Measurements from ENCODE around the gene PRUNE2. TPM values are rescaled to one million over a fixed set of nuclear protein-coding genes. Genes with fewer than 3 reads are reported as not detected.
A peak's percentile ranks its signal among the peaks of the same experiment; 100 is the strongest.

The PRUNE2 gene
- polyA plus RNA-seq, 3 donors, result 0.72 to 1.8 (median 1.5) TPM

DNA sequence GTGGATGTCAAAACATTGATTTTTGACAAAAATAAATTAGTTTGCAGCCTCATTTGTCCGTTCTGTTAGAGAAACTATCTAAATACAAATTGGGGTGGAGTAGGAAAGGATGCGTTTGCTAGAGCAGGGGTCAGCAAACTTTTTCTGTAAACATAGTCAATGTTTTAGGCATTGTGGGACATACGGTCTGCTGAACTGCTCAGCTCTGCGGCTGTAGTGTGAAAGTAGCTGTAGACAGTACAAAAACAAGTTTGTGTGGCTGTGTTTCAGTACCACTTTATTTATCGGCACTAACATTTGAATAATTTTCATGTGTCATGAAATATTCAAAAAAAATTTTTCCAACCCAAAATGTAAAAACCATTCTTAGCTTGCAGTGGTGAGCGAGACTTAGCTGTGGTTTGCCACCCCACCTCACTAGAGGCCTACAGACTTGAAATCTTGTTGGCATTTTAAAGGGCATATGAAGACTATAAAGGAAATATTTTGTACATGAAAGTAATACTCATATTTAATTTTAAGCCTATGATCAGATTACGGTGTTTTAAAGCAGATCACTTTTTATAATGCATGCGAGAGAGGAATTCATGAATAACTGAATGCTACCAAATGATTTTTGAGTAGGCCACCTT lies 292.6 kb downstream of the PRUNE2 start:
- H4K20me1 ChIP-seq (ENCODE audit: insufficient read depth, low read length), result no peaks in the 10 kb centered on the region
- no peak overlapping the region for H2AFZ ChIP-seq (ENCODE audit: insufficient read depth, low read depth, low read length, poor library complexity, severe bottlenecking)
- TF ChIP-seq, protein P1, sequence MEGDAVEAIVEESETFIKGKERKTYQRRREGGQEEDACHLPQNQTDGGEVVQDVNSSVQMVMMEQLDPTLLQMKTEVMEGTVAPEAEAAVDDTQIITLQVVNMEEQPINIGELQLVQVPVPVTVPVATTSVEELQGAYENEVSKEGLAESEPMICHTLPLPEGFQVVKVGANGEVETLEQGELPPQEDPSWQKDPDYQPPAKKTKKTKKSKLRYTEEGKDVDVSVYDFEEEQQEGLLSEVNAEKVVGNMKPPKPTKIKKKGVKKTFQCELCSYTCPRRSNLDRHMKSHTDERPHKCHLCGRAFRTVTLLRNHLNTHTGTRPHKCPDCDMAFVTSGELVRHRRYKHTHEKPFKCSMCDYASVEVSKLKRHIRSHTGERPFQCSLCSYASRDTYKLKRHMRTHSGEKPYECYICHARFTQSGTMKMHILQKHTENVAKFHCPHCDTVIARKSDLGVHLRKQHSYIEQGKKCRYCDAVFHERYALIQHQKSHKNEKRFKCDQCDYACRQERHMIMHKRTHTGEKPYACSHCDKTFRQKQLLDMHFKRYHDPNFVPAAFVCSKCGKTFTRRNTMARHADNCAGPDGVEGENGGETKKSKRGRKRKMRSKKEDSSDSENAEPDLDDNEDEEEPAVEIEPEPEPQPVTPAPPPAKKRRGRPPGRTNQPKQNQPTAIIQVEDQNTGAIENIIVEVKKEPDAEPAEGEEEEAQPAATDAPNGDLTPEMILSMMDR (IDR thresholded peaks at IDR 0.05), result no peak
- H3K9ac ChIP-seq (ENCODE audit: insufficient read depth, low read length, poor library complexity, severe bottlenecking), result no peak overlapping the region
- no peak overlapping the region for H3K4me3 ChIP-seq (replicated peaks in 1 of 3; ENCODE audit: low read depth in 2 of 3, low read length in 3 of 3)
- peaks cover 47 to 56% of the 10 kb centered on the region in 2 donors for H3K4me1 ChIP-seq (ENCODE audit: control insufficient read depth in 1 of 2, insufficient read depth in 2 of 2, low read length in 2 of 2)
- H3K36me3 Mint-ChIP-seq, result peaks cover 0 to 2% of the 10 kb centered on the region in 2 donors
- intact Hi-C loops (cut with micrococcal nuclease), result no loop called here
- no peak overlapping the region for H3K4me2 ChIP-seq (replicated peaks; ENCODE audit: extremely low read depth, low read length, poor library complexity, severe bottlenecking)
- H3K4me3 Mint-ChIP-seq, result no peak overlapping the region
- no peak overlapping the region for H3K27ac Mint-ChIP-seq
- WGBS (ENCODE audit: insufficient coverage), result 100% methylated on average over 1 of the region's 8 CpGs
- H3K79me2 ChIP-seq (ENCODE audit: insufficient read depth, low read length), result no peaks in the 10 kb centered on the region
- no peaks in the 10 kb centered on the region for H3K27me3 ChIP-seq (ENCODE audit: control insufficient read depth in 2 of 2, insufficient read depth in 2 of 2, low read length in 2 of 2)
- no peaks in the 10 kb centered on the region for H3K9me3 ChIP-seq (replicated peaks in 1 of 2; ENCODE audit: control insufficient read depth in 1 of 2, insufficient read depth in 1 of 2, low read length in 2 of 2)
- no peaks in the 10 kb centered on the region for H3K36me3 ChIP-seq (replicated peaks in 1 of 2; ENCODE audit: control insufficient read depth in 1 of 2, insufficient read depth in 2 of 2, low read length in 2 of 2)
- no peak overlapping the region for H3K27ac ChIP-seq (ENCODE audit: low read depth in 1 of 2, low read length in 2 of 2)
- DNase-seq, result no peak
- peaks cover 56% of the 10 kb centered on the region for H3K4me1 Mint-ChIP-seq
- H3K9me3 Mint-ChIP-seq, result no peaks in the 10 kb centered on the region
- no peaks in the 10 kb centered on the region for H3K27me3 Mint-ChIP-seq (ENCODE audit: low read depth in 3 of 3)

DNA sequence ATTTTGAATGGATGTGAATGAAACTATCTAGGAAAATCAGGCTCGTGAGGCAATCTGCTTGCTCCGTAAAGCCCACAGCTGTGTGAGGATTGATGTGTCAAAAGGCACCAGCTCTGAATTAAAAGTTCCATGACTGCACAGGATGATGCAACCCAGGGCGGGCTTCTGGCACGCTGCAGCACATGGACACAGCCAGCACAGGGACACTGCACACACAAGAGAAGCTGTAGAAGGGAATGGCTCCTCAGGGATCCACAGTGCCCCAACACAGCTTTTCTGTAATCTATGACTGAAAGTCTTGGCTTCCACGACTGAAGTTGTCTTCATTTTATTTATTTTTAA lies 295.9 kb downstream of the PRUNE2 start:
- Histone ChIP-seq H3K4me1 (ENCODE audit: control insufficient read depth in 1 of 2, insufficient read depth in 2 of 2, low read length in 2 of 2) (peaks cover 45 to 55% of the 10 kb centered on the region in 2 donors), H2AFZ (ENCODE audit: insufficient read depth, low read depth, low read length, poor library complexity, severe bottlenecking) (no peak overlapping the region), H3K27ac (ENCODE audit: low read depth in 1 of 2, low read length in 2 of 2) (no peak overlapping the region), H3K9ac (ENCODE audit: insufficient read depth, low read length, poor library complexity, severe bottlenecking) (no peak overlapping the region), H4K20me1 (ENCODE audit: insufficient read depth, low read length) (no peaks in the 10 kb centered on the region), H3K79me2 (ENCODE audit: insufficient read depth, low read length) (no peaks in the 10 kb centered on the region), H3K4me3 (replicated peaks in 1 of 3; ENCODE audit: low read depth in 2 of 3, low read length in 3 of 3) (no peak overlapping the region), H3K27me3 (ENCODE audit: control insufficient read depth in 2 of 2, insufficient read depth in 2 of 2, low read length in 2 of 2) (no peaks in the 10 kb centered on the region), H3K36me3 (replicated peaks in 1 of 2; ENCODE audit: control insufficient read depth in 1 of 2, insufficient read depth in 2 of 2, low read length in 2 of 2) (no peaks in the 10 kb centered on the region), H3K4me2 (replicated peaks; ENCODE audit: extremely low read depth, low read length, poor library complexity, severe bottlenecking) (no peak overlapping the region), H3K9me3 (replicated peaks in 1 of 2; ENCODE audit: control insufficient read depth in 1 of 2, insufficient read depth in 1 of 2, low read length in 2 of 2) (no peaks in the 10 kb centered on the region)
- H3K4me1 Mint-ChIP-seq, result peaks cover 52% of the 10 kb centered on the region
- peak overlapping the region in 6 of 7 donors; percentile 21 to 75 (median 66) for H3K27ac Mint-ChIP-seq
- H3K27me3 Mint-ChIP-seq (ENCODE audit: low read depth in 3 of 3), result no peaks in the 10 kb centered on the region
- peak; percentile 51 to 82 (median 59) for DNase-seq
- no peak overlapping the region for H3K4me3 Mint-ChIP-seq
- H3K9me3 Mint-ChIP-seq, result no peaks in the 10 kb centered on the region
- peaks cover 2 to 3% of the 10 kb centered on the region in 2 donors for H3K36me3 Mint-ChIP-seq
- intact Hi-C loops (cut with micrococcal nuclease), result no loop called here
- TF ChIP-seq, protein P1 (IDR thresholded peaks at IDR 0.05), result no peak
- 0% methylated on average over 4 of the region's 5 CpGs for WGBS (ENCODE audit: insufficient coverage)

Data from CD14-positive monocyte (primary cell).